IPS-20b (cell line): ENCODE results near the gene LIMK2.

Source experiments
- H3K27ac ChIP-seq: one replicate; pipeline ENCODE4 v1.5.1; 2013; ENCODE audit warnings: low read length
- H3K27me3 ChIP-seq: 2 replicates; pipeline ENCODE4 v1.6.1; 2013; ENCODE audit warnings: mild to moderate bottlenecking, low read length, inconsistent platforms; ENCODE audit not compliant: insufficient read depth
- H3K36me3 ChIP-seq: 2 replicates; pipeline ENCODE4 v1.6.1; 2013; ENCODE audit warnings: low read depth, mild to moderate bottlenecking, inconsistent platforms, low read length, moderate library complexity; ENCODE audit not compliant: insufficient read depth
- H3K4me1 ChIP-seq: 2 replicates; pipeline ENCODE4 v1.6.1; 2013; ENCODE audit warnings: mild to moderate bottlenecking, control low read depth, inconsistent platforms, low read length, moderate library complexity; ENCODE audit not compliant: insufficient read depth
- H3K4me3 ChIP-seq: 2 replicates; pipeline ENCODE4 v1.5.1; 2013; ENCODE audit warnings: mild to moderate bottlenecking, low read length, inconsistent platforms
- H3K9ac ChIP-seq: 2 replicates; pipeline ENCODE4 v1.6.1; 2013; ENCODE audit warnings: low read depth, mild to moderate bottlenecking, inconsistent platforms, low read length, moderate library complexity
- H3K9me3 ChIP-seq: 2 replicates; pipeline ENCODE4 v1.6.1; 2013; ENCODE audit warnings: mild to moderate bottlenecking, low read depth, low read length, inconsistent platforms; ENCODE audit not compliant: insufficient read depth

LIMK2 gene

DNA sequence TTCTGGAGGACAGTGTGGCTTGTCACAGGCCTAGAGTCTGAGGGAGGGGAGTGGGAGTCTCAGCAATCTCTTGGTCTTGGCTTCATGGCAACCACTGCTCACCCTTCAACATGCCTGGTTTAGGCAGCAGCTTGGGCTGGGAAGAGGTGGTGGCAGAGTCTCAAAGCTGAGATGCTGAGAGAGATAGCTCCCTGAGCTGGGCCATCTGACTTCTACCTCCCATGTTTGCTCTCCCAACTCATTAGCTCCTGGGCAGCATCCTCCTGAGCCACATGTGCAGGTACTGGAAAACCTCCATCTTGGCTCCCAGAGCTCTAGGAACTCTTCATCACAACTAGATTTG lies 67.2 kb downstream of the LIMK2 start:
- Histone ChIP-seq H3K36me3 (peaks cover 51% of the 10 kb centered on the region), H3K27me3 (no peaks in the 10 kb centered on the region), H3K9ac (no peak overlapping the region), H3K9me3 (no peaks in the 10 kb centered on the region), H3K4me3 (no peak overlapping the region), H3K27ac (no peak overlapping the region), H3K4me1 (no peaks in the 10 kb centered on the region)

DNA sequence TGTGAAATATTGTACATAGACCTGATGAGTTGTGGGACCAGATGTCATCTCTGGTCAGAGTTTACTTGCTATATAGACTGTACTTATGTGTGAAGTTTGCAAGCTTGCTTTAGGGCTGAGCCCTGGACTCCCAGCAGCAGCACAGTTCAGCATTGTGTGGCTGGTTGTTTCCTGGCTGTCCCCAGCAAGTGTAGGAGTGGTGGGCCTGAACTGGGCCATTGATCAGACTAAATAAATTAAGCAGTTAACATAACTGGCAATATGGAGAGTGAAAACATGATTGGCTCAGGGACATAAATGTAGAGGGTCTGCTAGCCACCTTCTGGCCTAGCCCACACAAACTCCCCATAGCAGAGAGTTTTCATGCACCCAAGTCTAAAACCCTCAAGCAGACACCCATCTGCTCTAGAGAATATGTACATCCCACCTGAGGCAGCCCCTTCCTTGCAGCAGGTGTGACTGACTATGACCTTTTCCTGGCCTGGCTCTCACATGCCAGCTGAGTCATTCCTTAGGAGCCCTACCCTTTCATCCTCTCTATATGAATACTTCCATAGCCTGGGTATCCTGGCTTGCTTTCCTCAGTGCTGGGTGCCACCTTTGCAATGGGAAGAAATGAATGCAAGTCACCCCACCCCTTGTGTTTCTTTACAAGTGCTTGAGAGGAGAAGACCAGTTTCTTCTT lies 67.9 kb downstream of the LIMK2 start:
- Histone ChIP-seq H3K36me3 (peaks cover 46% of the 10 kb centered on the region), H3K4me3 (no peak overlapping the region), H3K27ac (no peak overlapping the region)

DNA sequence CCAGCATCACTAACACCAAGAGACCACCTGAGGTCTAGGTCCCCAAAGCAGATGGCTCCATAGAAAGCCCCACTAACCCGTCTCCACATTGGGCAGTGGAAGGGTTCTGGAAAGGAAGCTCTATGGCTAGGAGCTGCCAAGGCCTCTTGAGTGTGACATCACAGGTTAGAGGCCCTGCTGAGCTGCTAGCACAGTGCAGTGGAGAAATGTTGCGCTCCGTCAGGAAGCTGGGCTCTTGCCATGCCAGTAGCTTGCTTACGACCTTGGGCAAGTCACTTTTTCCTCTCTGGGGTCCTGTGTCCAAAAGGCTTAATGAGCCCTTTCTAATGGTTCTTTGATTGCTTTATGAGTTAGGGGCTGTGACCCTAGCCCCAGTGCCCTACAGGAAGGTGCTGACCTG lies 69.6 kb downstream of the LIMK2 start:
- Histone ChIP-seq H3K27ac (no peak overlapping the region), H3K9ac (no peak overlapping the region), H3K27me3 (no peaks in the 10 kb centered on the region), H3K36me3 (peaks cover 37% of the 10 kb centered on the region), H3K4me3 (no peak overlapping the region), H3K9me3 (no peaks in the 10 kb centered on the region), H3K4me1 (no peaks in the 10 kb centered on the region)

More for the DNA sequence above, 67.9 kb downstream of the LIMK2 start:
- Histone ChIP-seq H3K4me1 (no peaks in the 10 kb centered on the region), H3K27me3 (no peaks in the 10 kb centered on the region), H3K9me3 (no peaks in the 10 kb centered on the region), H3K9ac (no peak overlapping the region)

DNA sequence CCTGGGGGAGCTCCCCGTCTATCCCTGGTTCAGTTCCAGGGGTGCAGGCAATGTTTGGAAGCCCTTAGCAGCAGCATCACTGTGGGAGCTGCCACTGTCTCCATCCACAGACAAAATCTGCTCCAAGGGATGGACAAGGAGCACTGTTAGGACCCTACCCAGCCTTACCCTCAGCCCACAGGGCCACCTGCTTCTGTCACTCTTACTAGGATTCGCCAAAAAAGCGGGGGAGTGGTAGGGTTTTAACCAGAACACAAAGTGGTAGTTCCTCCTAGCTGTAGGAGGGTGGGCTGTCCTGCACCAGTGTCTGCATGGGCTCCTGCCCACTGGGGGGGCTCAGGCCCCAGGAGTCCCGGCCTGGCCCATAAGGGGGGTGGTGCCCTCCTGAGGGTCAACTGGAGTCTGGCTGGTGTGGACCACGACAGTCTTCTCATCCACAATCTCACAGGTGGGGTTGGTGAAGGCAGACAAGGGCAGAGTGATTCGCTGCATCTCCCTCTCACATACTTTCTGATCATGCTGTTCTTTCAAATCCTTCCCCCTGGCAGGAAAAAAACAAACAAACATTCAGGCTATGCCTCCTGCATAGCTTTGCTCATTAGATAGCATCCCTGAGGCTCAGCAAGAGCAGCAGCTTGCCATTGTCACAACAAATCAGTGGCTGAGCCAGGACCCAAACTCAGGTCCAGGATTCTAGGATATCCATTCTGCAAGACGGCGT lies 70.8 kb downstream of the LIMK2 start:
- H3K9me3 ChIP-seq = no peaks in the 10 kb centered on the region
- no peak overlapping the region for H3K9ac ChIP-seq
- no peak overlapping the region for H3K27ac ChIP-seq
- H3K4me3 ChIP-seq = no peak overlapping the region
- no peaks in the 10 kb centered on the region for H3K27me3 ChIP-seq
- H3K36me3 ChIP-seq = peaks cover 27% of the 10 kb centered on the region
- no peaks in the 10 kb centered on the region for H3K4me1 ChIP-seq

DNA sequence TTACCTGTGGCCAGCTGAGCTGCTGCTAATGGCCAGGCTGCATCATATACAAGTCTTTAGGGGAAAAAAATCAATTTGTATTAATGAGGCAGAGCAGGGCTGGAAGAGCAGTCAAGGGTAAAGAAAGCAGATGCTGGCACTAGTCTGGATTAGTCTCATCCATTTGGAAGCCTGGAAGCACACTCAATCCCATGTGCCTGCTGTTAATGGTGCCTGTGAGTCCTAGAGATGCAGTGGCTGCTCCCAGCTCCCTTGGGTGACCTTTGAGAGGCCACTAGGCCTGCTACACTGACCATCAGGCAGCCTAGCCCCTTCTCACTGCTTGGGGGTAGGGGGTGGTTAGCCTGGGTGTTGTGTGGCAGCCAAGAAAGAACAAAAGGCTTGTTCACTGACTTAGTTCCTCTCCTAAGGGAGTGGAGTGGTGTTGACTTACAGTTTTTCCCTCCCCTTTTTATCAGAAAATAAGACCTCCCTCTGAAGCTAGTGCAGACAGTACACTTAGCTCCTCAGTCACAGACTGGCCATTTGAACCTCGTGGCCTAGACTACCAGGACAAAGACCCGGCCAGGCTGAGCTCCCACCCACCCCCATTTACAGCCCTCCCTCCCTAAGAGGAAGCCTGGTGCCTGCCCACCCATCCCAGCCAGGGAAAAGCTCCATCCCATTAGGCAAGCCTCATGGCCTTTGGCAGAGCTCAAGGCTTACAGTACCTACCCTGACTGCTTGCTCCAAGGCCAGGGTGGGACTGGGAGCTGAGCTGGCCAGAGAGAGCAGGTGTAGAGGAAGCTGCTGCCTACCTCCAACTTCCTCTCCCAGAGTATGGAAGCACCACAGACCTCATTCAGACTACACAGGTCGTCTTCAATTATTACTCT lies 72.4 kb downstream of the LIMK2 start:
- no peak overlapping the region for H3K27ac ChIP-seq

DNA sequence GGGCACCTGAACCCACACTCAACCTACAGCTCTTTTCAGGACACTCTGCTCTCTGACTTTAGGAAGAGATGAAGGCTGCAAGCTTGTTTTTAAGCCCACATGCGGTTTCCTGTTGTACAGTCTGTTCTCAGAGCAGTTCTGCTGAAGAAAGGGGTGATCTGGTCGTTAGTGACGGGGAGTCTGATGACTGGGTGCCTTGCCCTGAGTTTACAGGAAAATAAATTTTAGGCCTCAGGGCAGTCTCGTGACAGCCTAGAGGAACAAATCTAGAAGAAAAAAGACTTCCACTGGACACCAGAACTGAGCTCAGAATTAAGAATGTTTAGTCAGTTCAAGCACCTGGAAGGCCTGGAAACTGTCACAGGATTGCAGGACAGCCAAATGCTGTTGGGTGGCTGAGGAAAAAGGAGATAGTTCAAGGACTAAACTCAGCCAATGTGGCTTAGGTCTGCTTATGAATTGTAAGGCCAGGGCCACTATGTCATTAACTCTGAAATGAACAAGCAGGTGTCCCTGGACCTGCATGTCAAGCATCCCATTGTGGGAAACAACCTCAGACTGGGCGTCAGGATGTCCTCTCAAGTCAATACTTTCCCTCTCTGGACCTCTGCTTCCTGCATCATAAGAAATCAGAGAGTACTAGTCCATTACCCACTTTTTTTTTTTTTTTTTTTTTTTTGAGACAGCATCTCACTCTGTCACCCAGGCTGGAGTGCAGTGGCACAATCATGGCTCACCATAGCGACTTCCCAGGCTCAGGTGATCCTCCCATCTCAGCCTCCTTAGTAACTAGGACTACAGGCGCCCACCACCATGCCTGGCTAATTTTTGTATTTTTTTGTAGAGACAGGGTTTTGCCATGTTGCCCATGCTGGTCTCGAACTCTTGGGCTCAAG lies 74.5 kb downstream of the LIMK2 start:
- H3K4me1 ChIP-seq = peaks cover 2% of the 10 kb centered on the region; the same call in 1 of the 2 replicates
- H3K9ac ChIP-seq = no peak overlapping the region
- H3K36me3 ChIP-seq = no peaks in the 10 kb centered on the region
- no peak overlapping the region for H3K4me3 ChIP-seq
- H3K27ac ChIP-seq = no peak overlapping the region
- H3K27me3 ChIP-seq = peaks cover 32% of the 10 kb centered on the region
- no peaks in the 10 kb centered on the region for H3K9me3 ChIP-seq

More for the DNA sequence above, 72.4 kb downstream of the LIMK2 start:
- H3K4me1 ChIP-seq = no peaks in the 10 kb centered on the region
- peaks cover 13% of the 10 kb centered on the region for H3K27me3 ChIP-seq
- H3K36me3 ChIP-seq = peaks cover 11% of the 10 kb centered on the region; the same call in 1 of the 2 replicates
- no peak overlapping the region for H3K9ac ChIP-seq
- no peak overlapping the region for H3K4me3 ChIP-seq
- no peaks in the 10 kb centered on the region for H3K9me3 ChIP-seq

DNA sequence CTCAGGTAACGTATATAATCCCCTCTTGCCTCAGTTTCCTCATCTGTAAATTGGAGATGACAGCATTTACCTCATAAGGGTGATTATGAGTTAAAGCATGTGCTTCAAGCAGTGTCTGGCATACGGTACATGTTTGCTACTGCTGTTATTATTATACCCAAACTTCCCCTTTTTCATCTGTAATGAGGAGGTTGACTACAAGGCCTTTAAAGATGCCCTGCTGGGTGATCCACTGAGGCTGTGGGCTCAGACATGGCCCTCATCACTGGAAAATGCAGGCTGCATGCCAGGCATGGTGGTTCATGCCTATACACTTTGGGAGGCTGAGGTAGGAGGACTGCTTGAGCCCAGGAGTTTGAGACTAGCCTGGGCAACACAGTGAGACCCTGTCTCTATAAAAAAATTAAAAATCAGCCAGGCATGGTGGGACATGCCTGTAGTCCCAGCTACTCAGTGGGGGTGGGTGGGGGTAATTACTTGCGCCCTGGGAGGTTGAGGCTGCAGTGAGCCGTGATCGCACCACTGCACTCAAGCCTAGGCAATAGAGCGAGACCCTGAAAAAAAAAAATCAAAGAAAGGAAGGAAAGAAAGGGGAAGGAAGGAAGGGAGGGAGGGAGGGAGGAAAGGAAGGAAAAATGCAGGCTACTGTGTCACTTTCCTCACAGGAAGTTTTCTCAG lies 75.9 kb downstream of the LIMK2 start:
- Histone ChIP-seq H3K4me3 (no peak overlapping the region), H3K27ac (no peak overlapping the region), H3K9me3 (no peaks in the 10 kb centered on the region), H3K36me3 (no peaks in the 10 kb centered on the region), H3K4me1 (peaks cover 5% of the 10 kb centered on the region; the same call in 1 of the 2 replicates), H3K27me3 (peaks cover 38% of the 10 kb centered on the region), H3K9ac (no peak overlapping the region)

DNA sequence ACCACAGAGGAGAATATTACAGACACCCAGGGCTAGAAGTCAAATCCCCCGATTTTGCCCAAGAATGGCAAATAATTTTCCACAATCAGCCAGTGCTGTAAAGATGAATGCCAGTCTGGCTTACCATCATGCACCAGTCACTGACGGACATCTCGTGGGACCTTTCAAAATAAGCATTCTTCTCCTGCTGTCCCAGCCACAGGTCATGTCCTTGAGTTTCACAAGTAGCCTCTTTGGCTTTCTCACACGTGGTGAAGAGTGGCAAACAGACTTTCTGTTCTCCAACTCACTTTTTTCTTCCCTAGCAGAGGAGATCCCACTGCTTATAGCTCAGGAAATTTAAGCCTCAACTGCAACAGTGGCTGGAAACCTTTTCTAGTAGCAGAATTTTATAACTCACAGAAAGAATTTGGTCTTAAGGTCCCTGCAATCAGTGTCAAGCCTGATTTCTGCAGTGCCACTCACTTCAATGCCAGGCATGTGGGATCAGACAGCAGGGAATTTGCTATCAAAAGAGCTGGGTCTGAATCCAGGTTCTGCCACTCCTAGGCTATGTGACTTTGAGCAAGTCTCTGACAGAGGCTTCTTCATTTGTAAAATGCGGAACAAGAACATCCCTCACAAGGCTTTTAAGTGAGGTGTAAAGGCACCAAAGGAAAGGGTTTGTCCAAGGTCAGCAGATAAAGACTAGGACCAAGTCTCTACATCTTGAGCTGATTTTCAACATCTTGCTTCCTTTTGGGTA lies 76.6 kb downstream of the LIMK2 start:
- H3K36me3 ChIP-seq = no peaks in the 10 kb centered on the region
- no peak overlapping the region for H3K9ac ChIP-seq
- peaks cover 38% of the 10 kb centered on the region for H3K27me3 ChIP-seq
- H3K4me1 ChIP-seq = peaks cover 5% of the 10 kb centered on the region; the same call in 1 of the 2 replicates
- no peak overlapping the region for H3K27ac ChIP-seq
- H3K4me3 ChIP-seq = no peak overlapping the region
- no peaks in the 10 kb centered on the region for H3K9me3 ChIP-seq

DNA sequence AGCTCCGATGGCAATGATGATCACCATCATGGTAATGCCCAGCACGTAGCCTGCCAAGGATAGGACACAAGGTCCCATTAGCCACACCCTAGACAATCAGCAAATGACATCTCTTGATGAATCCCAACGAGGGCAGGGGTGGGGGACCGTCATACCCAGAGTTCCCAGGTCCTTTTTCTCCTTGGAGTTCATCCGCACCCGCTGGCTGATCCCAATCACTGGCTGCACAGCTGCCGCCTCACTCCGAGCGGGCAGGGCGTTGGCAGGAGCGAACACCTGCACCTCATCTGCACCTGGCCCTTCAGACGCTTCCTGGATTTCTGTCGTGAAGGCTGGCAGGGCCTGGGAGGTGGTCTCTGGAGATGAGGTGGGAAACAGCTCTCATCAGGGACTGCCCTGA lies 77.2 kb downstream of the LIMK2 start:
- H3K4me3 ChIP-seq = no peak overlapping the region
- no peak overlapping the region for H3K9ac ChIP-seq
- H3K9me3 ChIP-seq = no peaks in the 10 kb centered on the region
- peaks cover 38% of the 10 kb centered on the region for H3K27me3 ChIP-seq
- no peaks in the 10 kb centered on the region for H3K36me3 ChIP-seq
- peaks cover 5% of the 10 kb centered on the region; the same call in 1 of the 2 replicates for H3K4me1 ChIP-seq
- no peak overlapping the region for H3K27ac ChIP-seq
